GM18511 (cell line): Measurements from ENCODE around the gene AGTRAP.

Experiments used
- ATAC-seq: cut with Tn5 transposase; IDR thresholded peaks from one replicate; pipeline ENCODE4 v1.9.1; 2021; ENCODE audit warnings: mild to moderate bottlenecking, moderate library complexity; ENCODE audit not compliant: unreplicated experiment

AGTRAP gene

GRCh38 chr1:11731691-11732283, 4.1 kb upstream of the AGTRAP start:
- no peak for ATAC-seq

- ATAC-seq, result no peak
Measured at GRCh38 chr1:11733306-11733705, 2.6 kb upstream of the AGTRAP start.

GRCh38 chr1:11735531-11735853, 444 bp upstream of the AGTRAP start:
- ATAC-seq, result no peak

DNA sequence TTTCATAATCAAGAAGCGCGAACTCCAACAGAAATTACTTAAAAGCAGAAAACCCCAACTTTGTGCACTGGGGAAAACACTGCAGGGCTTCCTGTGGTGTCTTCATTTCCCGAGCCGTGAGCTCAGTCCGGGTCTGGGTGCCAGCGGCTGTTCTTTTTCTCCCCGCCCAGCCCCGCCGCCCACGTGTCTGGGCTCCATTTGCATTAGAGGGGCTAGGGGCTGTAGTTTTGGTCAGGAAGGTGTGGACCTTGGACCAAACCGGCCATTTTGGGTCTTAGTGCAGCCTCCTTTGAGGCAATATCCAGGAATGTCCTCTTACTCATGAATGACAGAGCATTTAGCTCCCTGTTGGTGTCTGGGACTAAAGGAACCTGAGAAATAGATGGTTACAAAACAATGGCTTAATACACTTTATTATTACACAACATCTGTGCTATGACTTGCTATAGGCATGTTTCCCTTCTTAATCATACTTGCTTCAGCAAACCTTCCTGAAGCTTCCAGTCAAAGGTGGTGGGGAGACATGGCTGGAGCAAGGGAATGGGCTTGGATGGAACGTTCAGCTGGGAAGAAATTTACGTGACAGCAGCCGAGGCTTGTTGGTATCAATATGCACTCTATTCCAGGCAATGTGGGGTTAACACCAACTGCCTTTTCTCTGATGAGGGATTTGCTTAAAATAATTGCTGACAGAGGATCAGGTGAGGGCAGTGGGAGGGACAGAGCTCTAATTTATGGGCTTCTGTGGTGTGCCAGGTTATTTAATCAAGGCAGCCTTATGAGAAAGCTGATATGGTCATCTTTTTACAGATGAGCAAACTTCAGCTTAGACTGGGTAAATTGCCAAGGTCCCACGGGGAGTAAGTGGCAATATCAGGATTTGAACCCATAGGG, 1.1 kb downstream of the AGTRAP start:
- ATAC-seq, result no peak

DNA sequence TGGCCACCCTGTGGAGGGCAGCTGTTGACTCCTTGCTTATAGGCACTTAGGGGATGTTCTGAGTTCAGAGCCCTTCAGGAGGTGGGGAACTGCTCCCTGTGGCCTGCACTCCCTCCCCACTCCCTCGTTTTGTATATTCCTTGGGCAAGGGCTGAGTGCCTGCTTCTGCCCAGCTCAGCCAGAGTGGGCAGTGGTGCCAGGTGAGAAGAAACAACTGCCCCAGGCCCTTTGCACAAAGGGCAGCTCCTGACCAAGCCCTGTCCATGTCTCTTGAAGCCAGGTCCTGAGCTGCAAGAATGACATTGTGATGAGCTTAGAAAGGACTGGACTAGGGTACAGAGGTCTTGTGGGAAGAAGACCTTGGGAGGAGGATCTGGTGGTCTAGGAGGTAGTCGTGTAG, 2.2 kb downstream of the AGTRAP start:
- ATAC-seq, result no peak

- no peak for ATAC-seq
Measured at GRCh38 chr1:11738783-11739182, 2.8 kb downstream of the AGTRAP start.

GRCh38 chr1:11740258-11741192, 4.6 kb downstream of the AGTRAP start:
- no peak for ATAC-seq

DNA sequence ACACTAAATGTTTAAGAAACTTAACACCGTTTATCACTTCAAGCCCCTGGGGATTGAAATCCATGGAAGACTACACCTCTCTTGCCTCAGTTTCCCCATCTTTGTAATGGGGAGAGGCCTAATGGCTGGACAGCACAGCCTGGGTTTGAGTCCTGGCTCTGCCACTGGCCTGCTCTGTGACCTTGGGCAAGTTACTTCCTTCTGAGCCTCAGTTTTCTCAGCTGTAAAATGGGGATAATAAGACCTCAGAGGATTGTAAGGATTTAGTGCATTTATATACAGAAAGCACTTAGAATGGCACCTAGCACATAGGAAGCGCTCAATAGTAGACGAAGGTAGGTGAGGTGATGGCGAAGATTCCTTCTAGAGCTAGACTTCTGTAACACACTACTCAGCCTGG, 5.5 kb downstream of the AGTRAP start:
- ATAC-seq, result no peak

GRCh38 chr1:11741919-11742558, 6.1 kb downstream of the AGTRAP start:
- ATAC-seq, result no peak

- no peak for ATAC-seq
Measured at GRCh38 chr1:11744287-11744686, 8.4 kb downstream of the AGTRAP start.

DNA sequence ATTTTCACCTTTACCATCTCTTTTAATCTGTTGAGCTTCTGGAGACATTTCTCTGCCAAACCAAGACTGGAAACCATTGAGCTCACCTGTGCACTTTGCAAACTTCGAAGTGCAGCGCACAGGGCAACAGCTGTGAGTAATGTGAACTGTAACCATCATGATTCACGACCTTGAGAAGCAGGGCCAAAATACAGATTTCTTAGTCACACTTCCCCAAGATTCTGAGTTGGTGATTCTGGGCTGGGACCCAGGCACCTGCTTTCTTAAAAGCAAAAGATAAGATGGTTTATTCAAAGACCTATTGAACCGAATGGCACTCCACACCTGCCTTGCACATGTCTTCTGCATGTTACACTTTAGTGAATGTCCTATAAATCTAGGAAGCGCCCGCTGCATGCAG, 10.2 kb downstream of the AGTRAP start:
- no peak for ATAC-seq

GRCh38 chr1:11746795-11747487, 11.0 kb downstream of the AGTRAP start:
- ATAC-seq, result no peak

DNA sequence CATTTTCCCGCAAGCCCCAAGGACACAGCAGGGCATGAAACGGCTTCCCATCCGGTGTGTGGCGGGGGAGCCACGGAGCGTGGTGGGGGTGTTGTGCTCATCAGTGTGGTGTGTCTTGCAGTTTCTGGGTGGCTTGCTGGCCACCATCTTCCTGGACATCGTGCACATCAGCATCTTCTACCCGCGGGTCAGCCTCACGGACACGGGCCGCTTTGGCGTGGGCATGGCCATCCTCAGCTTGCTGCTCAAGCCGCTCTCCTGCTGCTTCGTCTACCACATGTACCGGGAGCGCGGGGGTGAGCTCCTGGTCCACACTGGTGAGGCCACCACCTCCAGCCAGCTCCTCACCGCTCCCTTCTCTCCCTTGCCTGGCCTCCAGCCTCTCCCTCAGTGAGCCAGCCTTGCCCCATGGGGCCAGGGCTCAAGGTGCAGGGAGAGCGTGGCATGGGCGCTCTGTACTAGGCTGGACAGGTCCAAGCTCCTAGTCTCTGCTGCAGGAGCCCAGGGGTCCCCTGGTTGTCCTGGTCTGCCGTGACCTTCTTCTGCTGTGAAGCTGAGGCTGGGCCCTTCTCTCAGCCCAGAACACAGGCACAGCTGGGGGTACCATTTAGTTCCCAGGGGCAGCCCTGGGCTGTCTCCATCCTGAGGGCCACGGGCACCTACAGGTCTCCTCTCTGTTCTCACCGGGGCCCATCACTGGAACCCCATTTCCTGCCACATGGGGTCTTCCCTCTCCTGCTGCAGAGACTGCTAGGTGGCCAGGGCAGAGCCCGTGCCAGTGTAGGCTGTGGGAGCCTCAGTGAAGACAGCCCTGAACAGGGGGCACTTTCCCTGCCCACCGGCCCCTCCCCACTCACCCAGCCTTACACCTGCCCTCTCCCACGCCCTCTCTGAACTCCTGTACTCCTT, 12.6 kb downstream of the AGTRAP start:
- ATAC-seq, result no peak

DNA sequence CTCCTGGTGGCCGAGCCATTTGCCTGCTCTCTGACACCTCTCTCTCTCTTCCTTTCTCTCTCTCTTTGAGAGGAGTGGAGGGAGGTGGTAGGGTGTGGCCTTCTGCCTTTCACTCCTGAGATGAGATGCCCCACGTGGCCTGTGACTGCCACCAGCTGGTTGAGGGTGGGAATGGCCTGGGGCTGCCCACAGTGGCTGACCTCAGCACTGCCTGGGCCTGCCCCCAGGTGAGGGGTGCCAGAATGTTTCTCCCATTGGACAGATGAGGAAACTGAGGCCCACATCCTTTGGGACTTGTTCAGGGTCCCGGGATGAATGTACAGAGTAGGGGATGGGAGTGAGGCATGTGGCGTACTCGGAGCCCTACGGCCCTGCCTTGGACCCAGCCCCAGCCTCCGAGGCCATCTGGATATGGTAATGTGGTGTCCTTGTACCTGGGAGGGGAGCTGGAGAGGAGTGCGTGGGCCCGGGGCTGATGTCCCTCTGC, 13.3 kb downstream of the AGTRAP start:
- no peak for ATAC-seq

DNA sequence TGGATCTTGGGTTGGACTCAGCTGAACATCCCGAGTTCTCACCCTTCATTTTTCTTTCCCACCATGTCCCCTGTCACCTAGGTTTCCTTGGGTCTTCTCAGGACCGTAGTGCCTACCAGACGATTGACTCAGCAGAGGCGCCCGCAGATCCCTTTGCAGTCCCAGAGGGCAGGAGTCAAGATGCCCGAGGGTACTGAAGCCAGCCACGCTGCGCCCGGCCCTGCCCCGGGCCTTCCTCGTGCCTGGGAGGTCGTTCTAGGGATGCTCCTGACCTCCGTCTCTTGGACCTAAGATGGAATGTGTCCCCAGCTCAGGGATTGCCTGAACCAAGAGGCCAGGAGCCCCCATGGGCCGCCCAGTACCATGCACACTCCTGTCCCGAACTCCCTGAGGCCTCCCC, 14.1 kb downstream of the AGTRAP start:
- ATAC-seq, result no peak

GRCh38 chr1:11751087-11751486, 15.2 kb downstream of the AGTRAP start:
- ATAC-seq, result no peak

- no peak for ATAC-seq
Measured at GRCh38 chr1:11752359-11753088, 16.6 kb downstream of the AGTRAP start.

GRCh38 chr1:11753555-11754208, 17.7 kb downstream of the AGTRAP start:
- ATAC-seq, result no peak
